K562 (cell line): ENCODE results near the gene TRPM4. TPM values are rescaled to one million over a fixed set of nuclear protein-coding genes. Genes with fewer than 3 reads are reported as not detected.

Source experiments
- BRCA1 ChIP-seq, 2 experiments: fragments of 450-650 bp in 1 of 2; sonication (generic) in 1 of 2; formaldehyde crosslinking in 1 of 2; IDR thresholded peaks; 2 replicates each; pipeline versions ENCODE4 v1.5.0 to v1.6.1; 2017 to 2020; ENCODE audit warnings: mild to moderate bottlenecking in 1 of 2, missing genetic modification reagents in 1 of 2
- CEBPB ChIP-seq: fragments of 450-650 bp; IDR thresholded peaks from 2 replicates; pipeline ENCODE4 v1.6.1; 2016; ENCODE audit warnings: missing genetic modification characterization, missing compliant biosample characterization
- GABPB1 ChIP-seq: sonication (generic); formaldehyde crosslinking; IDR thresholded peaks from 2 replicates; pipeline ENCODE4 v1.8.0; 2022; ENCODE audit warnings: mild to moderate bottlenecking, missing genetic modification reagents
- HMGN3 ChIP-seq: IDR thresholded peaks from 2 replicates; pipeline ENCODE4 v1.6.1; 2011; ENCODE audit warnings: borderline replicate concordance, low read depth, mild to moderate bottlenecking, mixed read lengths, low read length; ENCODE audit not compliant: insufficient read length; ENCODE audit errors: extremely low read depth
- KAT2B ChIP-seq: IDR thresholded peaks from one replicate; pipeline ENCODE4 v1.6.1; 2012; ENCODE audit warnings: low read depth, mild to moderate bottlenecking, control low read depth, inconsistent platforms, low read length, moderate library complexity
- NR1H2 ChIP-seq: sonication (generic); formaldehyde crosslinking; IDR thresholded peaks from 2 replicates; pipeline ENCODE4 v1.4.0; 2020; ENCODE audit warnings: mild to moderate bottlenecking, missing genetic modification reagents
- OTX1 ChIP-seq: fragments of 450-650 bp; formaldehyde crosslinking; IDR thresholded peaks from 2 replicates; pipeline ENCODE4 v1.4.0; 2022; ENCODE audit warnings: mild to moderate bottlenecking
- PML ChIP-seq: IDR thresholded peaks from 2 replicates; pipeline ENCODE4 v1.6.1; 2012; ENCODE audit warnings: low read length, inconsistent platforms
- PTTG1 ChIP-seq: fragments of 450-650 bp; IDR thresholded peaks from 2 replicates; pipeline ENCODE4 v1.6.1; 2016; ENCODE audit warnings: low read depth, mild to moderate bottlenecking, missing genetic modification characterization, missing compliant biosample characterization
- TARDBP ChIP-seq: fragments of 450-650 bp; IDR thresholded peaks from 2 replicates; pipeline ENCODE4 v1.6.1; 2016
- WHSC1 ChIP-seq: IDR thresholded peaks from one replicate; pipeline ENCODE4 v1.6.1; 2012; ENCODE audit warnings: low read length, control low read depth, inconsistent platforms
- ZNF253 ChIP-seq: fragments of 250-450 bp; sonication (Bioruptor Pico); conservative IDR thresholded peaks from 2 replicates; pipeline ENCODE4 v1.6.1; 2021; ENCODE audit warnings: mild to moderate bottlenecking
- ZNF274 ChIP-seq: IDR thresholded peaks from 2 replicates; pipeline ENCODE4 v1.6.1; 2011; ENCODE audit warnings: low read depth, mild to moderate bottlenecking, low read length, moderate library complexity, borderline replicate concordance
- ZNF3 ChIP-seq: fragments of 250-450 bp; sonication (Bioruptor Pico); IDR thresholded peaks from 2 replicates; pipeline ENCODE4 v1.5.0; 2021; ENCODE audit warnings: mild to moderate bottlenecking, moderate library complexity
- ZNF785 ChIP-seq: fragments of 250-450 bp; sonication (Bioruptor Pico); IDR thresholded peaks from 2 replicates; pipeline ENCODE4 v1.4.0; 2020; ENCODE audit warnings: mild to moderate bottlenecking
- polyA plus RNA-seq, 8 experiments: library from polyadenylated mRNA; depleted of rRNA in 4 of 8; stranded (reverse) in 5 of 8; unstranded in 3 of 8; fragments of >200 nt; fragmentation: Nextera tagmentation in 2 of 8; fragmentation: Illumina TruSeq in 1 of 8; extraction: Ambion mirVana in 2 of 8; extraction: Trizol in 1 of 8; gene quantifications; 2 replicates each; pipeline versions ENCODE4 v1.2.1 to v1.2.3, GENCODE V29; 2011 to 2014; ENCODE audit warnings: inconsistent platforms in 1 of 8, missing spikeins in 1 of 8
- total RNA-seq, 7 experiments: library from RNA; depleted of rRNA in 6 of 7; stranded (reverse); fragments of >200 nt in 6 of 7; fragmentation: Illumina TruSeq in 2 of 7; extraction: Trizol in 2 of 7; gene quantifications; 2 replicates each; pipeline versions ENCODE4 v1.2.1 to v1.2.3, GENCODE V29; 2011 to 2021; ENCODE audit warnings: low replicate concordance in 1 of 7
- TF ChIP-seq, protein P1 (sequence below): fragments of 250-450 bp; sonication (Bioruptor Pico); IDR thresholded peaks from 2 replicates; pipeline ENCODE4 v1.8.0; 2022; ENCODE audit warnings: moderate library complexity, mild to moderate bottlenecking, inconsistent platforms
- TF ChIP-seq, protein P2 (sequence below): fragments of 250-450 bp; sonication (Bioruptor Pico); IDR thresholded peaks from 2 replicates; pipeline ENCODE4 v1.8.0; 2022; ENCODE audit warnings: inconsistent platforms, mild to moderate bottlenecking, moderate library complexity, borderline replicate concordance
- TF ChIP-seq, protein P3 (sequence below), 2 experiments: fragments of 450-650 bp; IDR thresholded peaks; 2 replicates each; pipeline ENCODE4 v1.6.1; 2016; ENCODE audit warnings: mild to moderate bottlenecking in 2 of 2, borderline replicate concordance in 1 of 2, low read depth in 1 of 2, moderate library complexity in 1 of 2

TRPM4 gene
- total and polyA plus RNA-seq, 9 of the 15 experiments (the other 6 are each of a cell fraction or from before 2014, with no cell fraction given), result 6.5 to 45.4 (median 15.2) TPM

DNA sequence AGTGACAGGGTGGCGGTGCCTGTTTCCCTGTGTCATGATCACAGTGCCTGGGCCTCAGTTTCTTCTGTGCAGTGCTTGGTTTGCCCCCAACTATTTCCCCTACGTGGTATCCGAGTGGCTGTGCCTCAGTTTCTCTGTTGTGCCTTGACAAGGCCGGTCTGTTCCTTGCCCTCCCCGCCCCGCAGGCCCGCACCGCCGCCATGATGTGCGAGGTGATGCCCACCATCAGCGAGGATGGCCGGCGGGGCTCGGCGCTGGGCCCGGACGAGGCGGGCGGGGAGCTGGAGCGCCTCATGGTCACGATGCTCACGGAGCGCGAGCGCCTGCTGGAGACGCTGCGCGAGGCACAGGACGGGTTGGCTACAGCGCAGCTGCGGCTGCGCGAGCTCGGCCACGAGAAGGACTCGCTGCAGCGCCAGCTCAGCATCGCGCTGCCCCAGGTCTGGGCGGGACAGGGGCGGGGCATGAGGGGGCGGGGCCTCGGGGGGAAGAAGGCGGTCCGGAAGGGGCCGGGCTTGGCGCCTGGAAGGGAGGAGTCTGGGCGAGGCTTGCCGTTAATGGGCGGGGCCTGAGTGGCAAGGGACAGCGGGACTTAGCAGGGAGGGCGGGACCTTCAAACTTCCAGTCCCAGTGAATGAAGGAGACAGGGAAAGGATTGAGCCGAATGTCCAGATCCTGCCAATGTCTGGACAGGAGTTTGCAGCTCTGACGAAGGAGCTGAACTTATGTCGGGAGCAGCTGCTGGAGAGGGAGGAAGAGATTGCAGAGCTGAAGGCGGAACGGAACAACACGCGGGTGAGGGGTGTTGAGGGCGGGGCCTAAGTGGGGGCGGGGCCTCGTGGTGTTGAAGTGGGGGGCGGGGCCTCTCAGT, 29.7 kb upstream of the TRPM4 start (continued):
- TF ChIP-seq NR1H2, result peak; percentile 94; the same call in 1 of the 2 replicates
- no peak for TF ChIP-seq BRCA1 (IDR thresholded peaks at IDR 0.05)
- TF ChIP-seq BRCA1 (CRISPR knock-in tag; IDR thresholded peaks at IDR 0.05), result no peak
- TF ChIP-seq, protein P1, sequence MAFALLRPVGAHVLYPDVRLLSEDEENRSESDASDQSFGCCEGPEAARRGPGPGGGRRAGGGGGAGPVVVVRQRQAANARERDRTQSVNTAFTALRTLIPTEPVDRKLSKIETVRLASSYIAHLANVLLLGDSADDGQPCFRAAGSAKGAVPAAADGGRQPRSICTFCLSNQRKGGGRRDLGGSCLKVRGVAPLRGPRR (CRISPR knock-in tag), result no peak
- TF ChIP-seq HMGN3, result peak; percentile 75
- no peak for TF ChIP-seq ZNF253 (CRISPR knock-in tag)
- TF ChIP-seq ZNF274, result no peak
- no peak for TF ChIP-seq KAT2B
- no peak for TF ChIP-seq OTX1 (CRISPR knock-in tag)
- TF ChIP-seq PML, result no peak
- TF ChIP-seq GABPB1 (CRISPR knock-in tag), result peak; percentile 77
- TF ChIP-seq ZNF785 (CRISPR knock-in tag), result no peak
- TF ChIP-seq PTTG1 (tag), result no peak
- TF ChIP-seq WHSC1, result no peak
- TF ChIP-seq, protein P2, sequence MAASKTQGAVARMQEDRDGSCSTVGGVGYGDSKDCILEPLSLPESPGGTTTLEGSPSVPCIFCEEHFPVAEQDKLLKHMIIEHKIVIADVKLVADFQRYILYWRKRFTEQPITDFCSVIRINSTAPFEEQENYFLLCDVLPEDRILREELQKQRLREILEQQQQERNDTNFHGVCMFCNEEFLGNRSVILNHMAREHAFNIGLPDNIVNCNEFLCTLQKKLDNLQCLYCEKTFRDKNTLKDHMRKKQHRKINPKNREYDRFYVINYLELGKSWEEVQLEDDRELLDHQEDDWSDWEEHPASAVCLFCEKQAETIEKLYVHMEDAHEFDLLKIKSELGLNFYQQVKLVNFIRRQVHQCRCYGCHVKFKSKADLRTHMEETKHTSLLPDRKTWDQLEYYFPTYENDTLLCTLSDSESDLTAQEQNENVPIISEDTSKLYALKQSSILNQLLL, result no peak
- TF ChIP-seq CEBPB (tag), result no peak
- TF ChIP-seq, protein P3, sequence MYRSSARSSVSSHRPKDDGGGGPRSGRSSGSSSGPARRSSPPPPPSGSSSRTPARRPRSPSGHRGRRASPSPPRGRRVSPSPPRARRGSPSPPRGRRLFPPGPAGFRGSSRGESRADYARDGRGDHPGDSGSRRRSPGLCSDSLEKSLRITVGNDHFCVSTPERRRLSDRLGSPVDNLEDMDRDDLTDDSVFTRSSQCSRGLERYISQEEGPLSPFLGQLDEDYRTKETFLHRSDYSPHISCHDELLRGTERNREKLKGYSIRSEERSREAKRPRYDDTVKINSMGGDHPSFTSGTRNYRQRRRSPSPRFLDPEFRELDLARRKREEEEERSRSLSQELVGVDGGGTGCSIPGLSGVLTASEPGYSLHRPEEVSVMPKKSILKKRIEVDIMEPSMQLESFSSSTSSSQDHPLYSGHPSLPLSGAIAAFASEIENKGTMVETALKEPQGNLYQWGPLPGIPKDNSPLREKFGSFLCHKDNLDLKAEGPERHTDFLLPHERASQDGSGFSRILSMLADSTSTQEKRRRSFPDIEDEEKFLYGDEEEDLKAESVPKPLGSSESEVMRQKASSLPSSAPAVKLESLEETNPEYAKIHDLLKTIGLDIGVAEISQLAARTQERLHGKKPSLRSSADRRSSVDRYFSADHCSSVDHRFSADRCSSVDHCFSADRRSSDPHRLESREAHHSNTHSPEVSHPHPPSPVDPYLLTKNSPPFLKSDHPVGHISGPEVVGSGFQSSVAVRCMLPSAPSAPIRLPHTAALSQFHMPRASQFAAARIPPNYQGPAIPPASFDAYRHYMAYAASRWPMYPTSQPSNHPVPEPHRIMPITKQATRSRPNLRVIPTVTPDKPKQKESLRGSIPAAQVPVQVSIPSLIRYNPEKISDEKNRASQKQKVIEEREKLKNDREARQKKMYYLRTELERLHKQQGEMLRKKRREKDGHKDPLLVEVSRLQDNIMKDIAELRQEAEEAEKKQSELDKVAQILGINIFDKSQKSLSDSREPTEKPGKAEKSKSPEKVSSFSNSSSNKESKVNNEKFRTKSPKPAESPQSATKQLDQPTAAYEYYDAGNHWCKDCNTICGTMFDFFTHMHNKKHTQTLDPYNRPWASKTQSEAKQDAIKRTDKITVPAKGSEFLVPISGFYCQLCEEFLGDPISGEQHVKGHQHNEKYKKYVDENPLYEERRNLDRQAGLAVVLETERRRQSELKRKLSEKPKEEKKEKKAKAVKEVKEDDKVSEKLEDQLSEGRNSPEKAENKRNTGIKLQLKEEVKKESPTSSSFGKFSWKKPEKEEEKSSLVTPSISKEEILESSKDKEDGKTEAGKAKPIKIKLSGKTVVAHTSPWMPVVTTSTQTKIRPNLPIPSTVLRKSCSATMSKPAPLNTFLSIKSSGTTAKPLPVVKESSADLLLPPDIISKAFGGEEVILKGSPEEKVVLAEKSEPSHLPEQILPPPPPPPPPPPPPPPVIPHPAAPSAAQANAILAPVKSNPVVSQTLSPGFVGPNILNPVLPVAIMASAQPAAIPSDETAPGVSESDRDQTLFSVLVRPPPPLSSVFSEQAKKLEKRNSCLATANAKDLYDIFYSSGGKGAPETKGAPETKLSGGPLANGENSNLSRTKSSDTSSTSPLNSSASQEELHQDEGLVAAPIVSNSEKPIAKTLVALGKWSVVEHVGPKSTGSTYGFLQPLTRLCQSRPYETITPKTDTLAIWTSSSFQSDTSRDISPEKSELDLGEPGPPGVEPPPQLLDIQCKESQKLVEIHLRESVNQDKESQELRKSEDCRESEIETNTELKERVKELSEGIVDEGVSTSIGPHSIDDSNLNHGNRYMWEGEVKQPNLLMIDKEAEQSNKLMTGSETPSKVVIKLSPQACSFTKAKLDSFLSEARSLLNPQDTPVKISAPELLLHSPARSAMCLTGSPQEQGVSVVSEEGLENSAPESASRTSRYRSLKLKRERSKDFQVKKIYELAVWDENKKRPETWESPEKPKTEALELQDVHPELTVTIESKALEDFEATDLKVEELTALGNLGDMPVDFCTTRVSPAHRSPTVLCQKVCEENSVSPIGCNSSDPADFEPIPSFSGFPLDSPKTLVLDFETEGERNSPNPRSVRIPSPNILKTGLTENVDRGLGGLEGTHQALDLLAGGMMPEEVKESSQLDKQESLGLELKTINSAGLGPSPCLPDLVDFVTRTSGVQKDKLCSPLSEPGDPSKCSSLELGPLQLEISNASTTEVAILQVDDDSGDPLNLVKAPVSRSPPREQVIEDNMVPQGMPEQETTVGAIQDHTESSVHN (IDR thresholded peaks at IDR 0.05; ENCODE audit: borderline replicate concordance in 1 of 2, low read depth in 1 of 2), result no peak
- no peak for TF ChIP-seq TARDBP
- TF ChIP-seq ZNF3 (CRISPR knock-in tag), result no peak
